NCI-H1048 (cell line): ENCODE measurements around the gene EXOC3.
"Not testable (repeated sequence)": the region's sequence is repeated elsewhere in the genome, so short reads cannot be mapped to it uniquely, and the experiment has no call there.

ENCODE experiments used
- DNase-seq: peaks from one replicate; lab custom pipeline; 2025; lab: John Stamatoyannopoulos, UW

The EXOC3 gene

GRCh38 chr5:473551-474192 lies 30.7 kb downstream of the EXOC3 start:
- no peak for DNase-seq

GRCh38 chr5:474232-474839 lies 31.4 kb downstream of the EXOC3 start:
- not testable (repeated sequence) for DNase-seq

- DNase-seq = no peak
These were observed 32.1 kb downstream of the EXOC3 start for GRCh38 chr5:474840-475661.

GRCh38 chr5:475704-476101 lies 32.7 kb downstream of the EXOC3 start:
- no peak for DNase-seq

- no peak for DNase-seq
These were observed 33.3 kb downstream of the EXOC3 start for GRCh38 chr5:476102-476813.

- no peak for DNase-seq
These were observed 33.8 kb downstream of the EXOC3 start for GRCh38 chr5:476814-477175.

- DNase-seq = no peak
These were observed 34.3 kb downstream of the EXOC3 start for GRCh38 chr5:477247-477646.

- no peak for DNase-seq
These were observed 34.9 kb downstream of the EXOC3 start for GRCh38 chr5:477871-478270.

- no peak for DNase-seq
These were observed 35.5 kb downstream of the EXOC3 start for GRCh38 chr5:478369-478981.

- DNase-seq = no peak
These were observed 36.1 kb downstream of the EXOC3 start for GRCh38 chr5:478982-479535.

GRCh38 chr5:479566-480319 lies 36.8 kb downstream of the EXOC3 start:
- DNase-seq = no peak

- no peak for DNase-seq
These were observed 38.4 kb downstream of the EXOC3 start for GRCh38 chr5:481347-481746.

GRCh38 chr5:482021-482420 lies 39.0 kb downstream of the EXOC3 start:
- DNase-seq = no peak

- no peak for DNase-seq
These were observed 39.5 kb downstream of the EXOC3 start for GRCh38 chr5:482506-482905.

- DNase-seq = no peak
These were observed 40.0 kb downstream of the EXOC3 start for GRCh38 chr5:483011-483410.

- no peak for DNase-seq
These were observed 40.6 kb downstream of the EXOC3 start for GRCh38 chr5:483434-484140.

- DNase-seq = no peak
These were observed 41.6 kb downstream of the EXOC3 start for GRCh38 chr5:484556-484955.

GRCh38 chr5:485113-485945 lies 42.4 kb downstream of the EXOC3 start:
- no peak for DNase-seq

GRCh38 chr5:485946-486491 lies 43.0 kb downstream of the EXOC3 start:
- DNase-seq = no peak
